Effector memory CD4-positive, alpha-beta T cell (primary cell): Measurements from ENCODE around the gene GPA33.
"Not testable (repeated sequence)": the region's sequence is repeated elsewhere in the genome, so short reads cannot be mapped to it uniquely, and the experiment has no call there.

ENCODE experiments used
- DNase-seq, 3 donors: peaks; one replicate each; pipeline ENCODE4 v3.0.0-alpha.2; 2020
- H3K27ac ChIP-seq: 2 replicates; pipeline ENCODE4 v1.7.0; 2013; ENCODE audit warnings: mild to moderate bottlenecking, low read length, moderate library complexity; ENCODE audit not compliant: insufficient read depth, poor library complexity, severe bottlenecking
- H3K27me3 ChIP-seq: replicated peaks from 2 replicates; pipeline ENCODE4 v1.7.0; 2013; ENCODE audit warnings: mild to moderate bottlenecking, low read length; ENCODE audit not compliant: insufficient read depth, control insufficient read depth, poor library complexity, severe bottlenecking
- H3K36me3 ChIP-seq: 2 replicates; pipeline ENCODE4 v1.7.0; 2013; ENCODE audit warnings: mild to moderate bottlenecking, low read length, moderate library complexity; ENCODE audit not compliant: control insufficient read depth, insufficient read depth
- H3K4me1 ChIP-seq: 2 replicates; pipeline ENCODE4 v1.7.0; 2013; ENCODE audit warnings: low read length, mild to moderate bottlenecking; ENCODE audit not compliant: control insufficient read depth, insufficient read depth, poor library complexity, severe bottlenecking
- H3K4me3 ChIP-seq: 2 replicates; pipeline ENCODE4 v1.7.0; 2013; ENCODE audit warnings: low read length, low read depth, mild to moderate bottlenecking; ENCODE audit not compliant: insufficient read depth, poor library complexity, severe bottlenecking
- H3K9me3 ChIP-seq: 2 replicates; pipeline ENCODE4 v1.7.0; 2013; ENCODE audit warnings: mild to moderate bottlenecking, low read length, moderate library complexity; ENCODE audit not compliant: control insufficient read depth

The GPA33 gene

GRCh38 chr1:167043752-167044488, 46.3 kb downstream of the GPA33 start:
- Histone ChIP-seq H3K36me3 (no peaks in the 10 kb centered on the region), H3K4me1 (no peaks in the 10 kb centered on the region), H3K27me3 (no peaks in the 10 kb centered on the region), H3K4me3 (peak overlapping the region; percentile 39), H3K9me3 (no peaks in the 10 kb centered on the region), H3K27ac (no peak overlapping the region)
- peak; percentile 19 to 55 (median 44) for DNase-seq

- no peaks in the 10 kb centered on the region for H3K9me3 ChIP-seq
- H3K27me3 ChIP-seq, result no peaks in the 10 kb centered on the region
- no peak overlapping the region for H3K27ac ChIP-seq
- no peak overlapping the region for H3K4me3 ChIP-seq
- no peaks in the 10 kb centered on the region for H3K36me3 ChIP-seq
- no peak for DNase-seq
- no peaks in the 10 kb centered on the region for H3K4me1 ChIP-seq
Measured at GRCh38 chr1:167033646-167034045, 56.5 kb downstream of the GPA33 start.

- not testable (repeated sequence) for DNase-seq, H3K36me3 ChIP-seq, H3K9me3 ChIP-seq, H3K27ac ChIP-seq, H3K27me3 ChIP-seq, H3K4me3 ChIP-seq, H3K4me1 ChIP-seq
Measured at GRCh38 chr1:167029553-167029952, 60.6 kb downstream of the GPA33 start.

- no peak overlapping the region for H3K4me3 ChIP-seq
- H3K36me3 ChIP-seq, result no peaks in the 10 kb centered on the region
- no peaks in the 10 kb centered on the region for H3K27me3 ChIP-seq
- DNase-seq, result no peak
- H3K27ac ChIP-seq, result no peak overlapping the region
- no peaks in the 10 kb centered on the region for H3K9me3 ChIP-seq
- no peaks in the 10 kb centered on the region for H3K4me1 ChIP-seq
Measured at GRCh38 chr1:167022384-167022783, 67.8 kb downstream of the GPA33 start.

- H3K4me3 ChIP-seq, result no peak overlapping the region
- H3K27me3 ChIP-seq, result no peaks in the 10 kb centered on the region
- no peaks in the 10 kb centered on the region for H3K4me1 ChIP-seq
- no peaks in the 10 kb centered on the region for H3K36me3 ChIP-seq
- H3K9me3 ChIP-seq, result no peaks in the 10 kb centered on the region
- DNase-seq, result no peak
- H3K27ac ChIP-seq, result no peak overlapping the region
Measured at GRCh38 chr1:167016100-167016750, 74.0 kb downstream of the GPA33 start.

- H3K4me1 ChIP-seq, result no peaks in the 10 kb centered on the region
- no peaks in the 10 kb centered on the region for H3K9me3 ChIP-seq
- no peak overlapping the region for H3K4me3 ChIP-seq
- H3K27me3 ChIP-seq, result no peaks in the 10 kb centered on the region
- H3K36me3 ChIP-seq, result no peaks in the 10 kb centered on the region
- no peak for DNase-seq
- H3K27ac ChIP-seq, result no peak overlapping the region
Measured at GRCh38 chr1:167013108-167013929, 76.9 kb downstream of the GPA33 start.

GRCh38 chr1:167012570-167012969, 77.6 kb downstream of the GPA33 start:
- H3K4me1 ChIP-seq, result no peaks in the 10 kb centered on the region
- no peaks in the 10 kb centered on the region for H3K36me3 ChIP-seq
- H3K27ac ChIP-seq, result no peak overlapping the region
- H3K27me3 ChIP-seq, result no peaks in the 10 kb centered on the region
- DNase-seq, result no peak
- H3K9me3 ChIP-seq, result no peaks in the 10 kb centered on the region
- no peak overlapping the region for H3K4me3 ChIP-seq

GRCh38 chr1:167011560-167012191, 78.5 kb downstream of the GPA33 start:
- no peaks in the 10 kb centered on the region for H3K4me1 ChIP-seq
- no peak for DNase-seq
- no peaks in the 10 kb centered on the region for H3K36me3 ChIP-seq
- no peaks in the 10 kb centered on the region for H3K27me3 ChIP-seq
- no peaks in the 10 kb centered on the region for H3K9me3 ChIP-seq
- H3K4me3 ChIP-seq, result no peak overlapping the region
- H3K27ac ChIP-seq, result no peak overlapping the region

- no peaks in the 10 kb centered on the region for H3K4me1 ChIP-seq
- DNase-seq, result no peak
- no peak overlapping the region for H3K4me3 ChIP-seq
- H3K27me3 ChIP-seq, result no peaks in the 10 kb centered on the region
- no peak overlapping the region for H3K27ac ChIP-seq
- H3K9me3 ChIP-seq, result no peaks in the 10 kb centered on the region
- no peaks in the 10 kb centered on the region for H3K36me3 ChIP-seq
Measured at GRCh38 chr1:167003711-167004110, 86.5 kb downstream of the GPA33 start.
